GM19463 (cell line): Measurements from ENCODE around the gene SCAF8.
"Not testable (repeated sequence)": the region's sequence is repeated elsewhere in the genome, so short reads cannot be mapped to it uniquely, and the experiment has no call there.

ENCODE experiments used
- ATAC-seq: cut with Tn5 transposase; IDR thresholded peaks from one replicate; pipeline ENCODE4 v1.9.1; 2021; ENCODE audit warnings: mild to moderate bottlenecking, moderate library complexity; ENCODE audit not compliant: unreplicated experiment

Gene SCAF8, protein sequence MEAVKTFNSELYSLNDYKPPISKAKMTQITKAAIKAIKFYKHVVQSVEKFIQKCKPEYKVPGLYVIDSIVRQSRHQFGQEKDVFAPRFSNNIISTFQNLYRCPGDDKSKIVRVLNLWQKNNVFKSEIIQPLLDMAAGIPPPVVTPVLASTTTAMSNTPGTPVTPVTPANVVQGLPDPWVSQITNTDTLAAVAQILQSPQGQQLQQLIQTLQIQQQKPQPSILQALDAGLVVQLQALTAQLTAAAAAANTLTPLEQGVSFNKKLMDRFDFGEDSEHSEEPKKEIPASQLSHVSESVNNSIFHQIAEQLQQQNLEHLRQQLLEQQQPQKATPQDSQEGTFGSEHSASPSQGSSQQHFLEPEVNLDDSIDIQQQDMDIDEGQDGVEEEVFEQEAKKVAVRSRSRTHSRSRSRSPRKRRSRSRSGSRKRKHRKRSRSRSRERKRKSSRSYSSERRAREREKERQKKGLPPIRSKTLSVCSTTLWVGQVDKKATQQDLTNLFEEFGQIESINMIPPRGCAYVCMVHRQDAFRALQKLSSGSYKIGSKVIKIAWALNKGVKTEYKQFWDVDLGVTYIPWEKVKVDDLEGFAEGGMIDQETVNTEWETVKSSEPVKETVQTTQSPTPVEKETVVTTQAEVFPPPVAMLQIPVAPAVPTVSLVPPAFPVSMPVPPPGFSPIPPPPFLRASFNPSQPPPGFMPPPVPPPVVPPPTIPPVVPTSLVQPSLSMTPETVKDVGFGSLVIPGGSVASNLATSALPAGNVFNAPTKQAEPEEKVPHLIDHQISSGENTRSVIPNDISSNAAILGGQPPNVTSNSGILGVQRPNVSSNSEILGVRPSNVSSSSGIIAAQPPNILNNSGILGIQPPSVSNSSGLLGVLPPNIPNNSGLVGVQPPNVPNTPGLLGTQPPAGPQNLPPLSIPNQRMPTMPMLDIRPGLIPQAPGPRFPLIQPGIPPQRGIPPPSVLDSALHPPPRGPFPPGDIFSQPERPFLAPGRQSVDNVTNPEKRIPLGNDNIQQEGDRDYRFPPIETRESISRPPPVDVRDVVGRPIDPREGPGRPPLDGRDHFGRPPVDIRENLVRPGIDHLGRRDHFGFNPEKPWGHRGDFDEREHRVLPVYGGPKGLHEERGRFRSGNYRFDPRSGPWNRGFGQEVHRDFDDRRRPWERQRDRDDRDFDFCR (N-terminal part only)

DNA sequence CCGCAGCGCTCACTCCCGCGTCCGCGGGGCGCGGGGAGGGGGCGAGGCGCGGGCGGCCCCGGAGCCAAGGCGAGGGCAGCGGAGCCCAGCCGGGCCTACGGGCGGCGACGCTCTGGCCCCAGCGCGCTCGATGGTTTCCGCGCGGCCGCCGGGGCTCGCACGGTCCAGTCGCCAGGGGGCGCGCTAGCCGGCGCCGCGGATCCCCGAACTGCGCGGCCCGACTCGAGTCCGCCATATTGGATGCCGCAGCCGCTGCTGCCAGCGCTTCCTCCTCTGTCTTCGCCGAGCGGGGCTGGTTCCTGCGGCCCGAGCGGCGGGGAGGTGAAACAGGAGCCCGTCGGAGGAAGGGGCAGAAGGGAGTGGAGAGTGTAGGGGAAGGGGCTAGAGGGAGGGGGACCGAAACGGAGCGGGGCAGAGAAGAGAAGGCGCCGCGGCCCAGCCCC lies at the start of gene SCAF8:
Gene SCAF8 (plus strand): TSS at position 234 of the 443 bp plus-strand sequence. CDS start 485 bp downstream, outside the sequence.
- peak; percentile 73 for ATAC-seq

DNA sequence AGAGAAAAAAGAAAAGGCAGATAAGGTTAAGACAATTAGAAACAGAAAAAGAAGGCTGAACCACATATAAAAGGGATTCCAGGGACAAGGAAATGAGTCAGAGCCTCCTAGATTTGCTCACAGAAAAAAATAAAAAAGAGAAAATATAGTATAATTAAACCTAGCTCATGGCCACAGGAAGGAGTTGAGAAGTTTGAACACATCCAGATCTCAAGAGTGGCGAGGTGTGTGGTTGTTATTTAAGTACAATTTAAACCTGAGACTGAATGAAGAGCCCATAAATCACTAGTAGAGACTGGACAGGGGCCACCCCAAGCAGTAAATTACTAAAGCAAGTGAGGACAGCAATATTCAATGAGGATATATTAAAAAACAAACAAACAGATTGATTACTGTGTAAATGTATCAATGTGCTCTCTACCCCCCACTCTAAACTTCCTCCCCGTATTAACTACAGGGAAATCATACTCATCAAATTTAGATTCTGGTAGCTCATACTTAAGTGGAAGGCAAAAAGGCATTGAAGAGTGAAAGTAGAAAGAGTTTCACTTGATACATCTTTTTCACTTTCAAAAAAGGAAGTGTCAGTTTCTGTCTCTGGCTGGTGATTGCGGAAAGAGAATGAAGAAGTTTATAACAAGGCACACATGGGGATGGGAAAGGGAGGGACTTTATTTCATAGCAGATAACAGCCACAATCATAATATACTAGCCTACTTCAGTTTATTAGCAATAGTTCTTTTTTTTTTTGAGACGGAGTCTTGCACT lies 49.3 kb upstream of the SCAF8 start:
- peak; percentile 91 for ATAC-seq

DNA sequence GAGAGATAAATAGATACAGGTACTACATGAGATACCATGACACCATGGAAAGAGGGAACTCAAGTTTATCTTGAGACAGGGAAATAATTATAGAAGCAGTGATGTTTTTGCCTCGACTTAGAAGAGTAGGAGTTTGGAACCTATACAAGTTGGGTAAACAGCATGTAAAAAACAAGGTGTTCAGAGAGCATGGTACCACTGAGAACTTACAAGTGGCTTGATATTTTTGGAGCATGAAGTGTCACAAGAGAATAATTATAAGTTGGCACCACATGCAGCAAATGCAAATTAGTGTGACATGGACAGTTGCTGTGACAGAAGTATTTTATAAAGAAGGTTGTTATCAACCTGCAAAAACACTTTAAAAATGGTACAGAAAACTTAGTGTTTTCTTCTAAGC lies 47.1 kb upstream of the SCAF8 start:
- ATAC-seq: no peak

DNA sequence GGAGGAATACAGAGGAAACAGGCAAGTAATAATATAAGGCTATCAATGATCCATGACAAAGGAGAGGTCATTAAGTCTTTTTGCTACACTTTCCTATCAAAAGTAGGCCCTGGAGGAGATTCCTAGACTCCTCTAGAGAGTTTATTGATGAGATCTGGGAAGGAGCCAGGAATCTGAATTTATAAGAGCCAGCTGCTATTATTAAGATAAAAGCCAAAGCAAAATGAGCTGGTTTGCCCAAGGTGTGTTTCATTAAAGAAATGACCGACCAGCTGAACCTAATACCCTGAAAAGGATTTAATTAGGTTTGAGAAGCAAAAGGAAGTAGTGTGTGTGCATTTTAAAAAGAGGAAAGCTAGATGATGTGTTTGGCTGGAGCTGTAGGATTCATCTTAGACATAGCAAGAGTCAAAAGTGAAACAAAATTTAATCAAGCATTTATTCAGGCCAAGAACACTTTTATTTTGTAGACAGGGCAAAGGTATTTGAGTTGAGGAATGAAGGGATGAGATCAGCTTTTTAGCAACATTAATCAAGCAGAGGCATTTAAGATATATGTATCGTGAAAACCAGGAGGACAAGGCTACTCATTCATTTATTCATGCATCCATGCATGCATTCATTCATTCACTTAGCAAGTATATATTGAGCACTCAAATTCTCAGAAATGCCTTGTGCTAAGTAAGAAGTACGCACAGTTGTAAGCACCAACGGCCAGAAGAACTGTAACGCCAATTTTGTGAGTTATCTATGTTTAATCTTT lies 43.5 kb upstream of the SCAF8 start:
- no peak for ATAC-seq

DNA sequence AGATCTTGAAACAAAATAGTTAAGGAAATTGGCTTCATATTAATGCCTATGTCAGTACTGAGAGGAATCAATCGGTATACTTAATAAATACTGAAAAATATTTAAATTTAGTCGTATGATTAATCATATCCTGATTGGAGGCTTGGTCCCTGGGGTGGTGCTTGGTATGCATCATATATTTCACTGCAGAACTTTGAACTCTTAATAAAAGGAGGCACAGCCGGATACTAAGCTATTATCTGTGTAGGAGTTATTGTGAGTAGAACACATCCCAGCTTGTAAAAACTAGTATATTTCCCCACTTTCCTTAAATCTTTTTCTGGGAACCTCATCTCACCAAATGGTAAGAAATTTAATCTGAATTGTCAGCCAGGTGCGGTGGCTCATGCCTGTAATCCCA lies 42.4 kb upstream of the SCAF8 start:
- no peak for ATAC-seq

DNA sequence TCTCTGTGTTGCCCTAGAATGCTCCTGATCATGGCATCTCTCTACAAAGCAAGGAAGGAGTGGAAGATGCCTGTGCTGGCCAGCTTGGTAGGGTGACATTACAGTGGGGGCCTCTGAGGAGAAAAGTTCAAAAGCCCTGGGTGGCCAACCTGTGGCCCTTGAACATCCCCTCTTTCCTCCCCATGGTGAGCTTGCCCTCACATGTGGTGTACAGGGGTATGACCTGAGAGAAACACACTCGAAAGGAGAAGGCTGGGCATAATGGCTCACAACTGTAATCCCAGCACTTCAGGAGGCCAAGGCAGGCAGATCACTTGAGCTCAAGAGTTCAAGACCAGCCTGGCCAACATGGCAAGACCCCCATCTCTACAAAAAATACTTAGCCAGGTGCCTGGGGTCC lies 36.6 kb upstream of the SCAF8 start:
- no peak for ATAC-seq

DNA sequence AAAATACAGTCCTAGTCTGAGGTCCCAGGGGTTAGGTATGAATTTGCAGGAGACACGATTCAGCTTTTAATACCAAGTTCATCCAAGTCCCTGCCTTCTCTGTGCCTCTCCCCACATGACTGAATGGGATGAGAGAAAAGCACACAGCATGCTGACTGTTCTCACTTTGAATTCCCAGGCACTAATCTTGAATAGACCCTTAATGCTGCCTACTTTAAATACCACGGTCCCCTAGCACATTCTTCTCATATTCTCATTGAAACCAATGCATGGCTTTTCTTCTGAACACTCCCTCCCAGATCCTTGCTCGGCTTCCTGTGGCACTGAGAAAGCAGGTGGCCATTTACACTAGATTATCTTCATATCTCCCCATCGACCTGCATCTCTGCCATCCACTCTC lies 30.1 kb upstream of the SCAF8 start:
- no peak for ATAC-seq

DNA sequence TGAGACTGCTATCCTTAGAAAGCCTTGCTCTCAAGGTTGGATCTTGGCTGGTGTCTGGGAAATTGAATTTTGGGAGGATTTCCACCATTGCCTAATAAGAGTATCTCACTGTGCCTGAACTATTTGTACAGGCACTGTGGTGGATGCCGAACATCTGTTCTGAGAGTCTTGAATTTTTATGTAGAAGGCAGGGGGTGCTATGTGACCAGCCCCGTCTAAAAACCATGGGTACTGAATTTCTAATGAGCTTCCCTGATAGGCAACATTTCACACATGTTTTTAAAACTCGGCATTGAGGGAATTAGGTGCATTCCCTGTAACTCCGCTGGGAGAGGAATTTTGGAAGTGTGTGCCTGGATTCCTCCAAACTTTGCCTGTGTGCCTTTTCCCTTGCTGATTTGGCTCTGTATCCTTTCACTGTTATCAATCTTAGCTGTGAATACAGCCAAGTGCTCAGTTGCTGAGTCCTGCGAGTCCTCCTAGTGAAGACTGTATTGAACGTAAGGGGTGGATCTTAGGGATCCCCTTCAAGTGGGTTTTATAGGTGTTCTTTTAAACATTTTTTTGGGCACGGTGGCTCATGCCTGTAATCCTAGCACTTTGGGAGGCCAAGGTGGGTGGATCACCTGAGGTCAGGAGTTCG lies 27.6 kb upstream of the SCAF8 start:
- no peak for ATAC-seq

DNA sequence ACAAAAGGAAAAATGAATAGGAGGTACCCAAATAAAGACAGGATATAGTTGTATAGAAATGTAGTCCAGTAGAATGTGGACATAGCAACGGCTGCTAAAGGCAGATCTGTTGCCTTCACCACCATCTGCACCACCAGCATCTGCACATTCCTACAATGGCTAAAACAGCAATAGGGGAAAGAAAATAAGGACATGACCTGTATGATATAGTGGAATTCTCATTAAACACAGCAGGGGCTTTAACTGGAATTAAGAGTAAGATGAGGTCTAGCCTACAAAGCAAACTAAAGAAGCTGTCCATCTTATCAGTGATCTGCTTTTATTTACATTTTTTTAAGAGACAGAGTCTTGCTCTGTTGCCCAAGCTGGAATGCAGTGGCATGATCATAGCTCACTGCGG lies 26.8 kb upstream of the SCAF8 start:
- no peak for ATAC-seq

DNA sequence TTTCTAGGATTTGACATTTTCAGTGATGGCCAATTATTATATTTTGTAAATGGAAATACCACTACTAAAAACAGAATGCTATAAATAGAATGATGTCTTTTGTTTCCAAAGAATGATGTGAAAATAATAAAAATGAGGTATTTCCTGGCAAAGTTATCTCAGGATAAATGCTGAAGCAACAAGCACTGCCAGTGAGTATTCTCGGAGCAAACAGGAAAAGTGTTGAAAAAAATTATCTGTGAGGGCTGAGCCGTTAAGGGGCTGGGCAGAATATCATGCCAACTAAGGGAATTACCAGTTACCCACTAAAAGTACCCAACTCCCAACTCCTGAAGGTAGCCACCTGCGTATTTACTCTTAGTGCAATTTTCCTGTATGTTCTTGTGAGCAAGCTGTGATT lies 23.6 kb upstream of the SCAF8 start:
- ATAC-seq: no peak

DNA sequence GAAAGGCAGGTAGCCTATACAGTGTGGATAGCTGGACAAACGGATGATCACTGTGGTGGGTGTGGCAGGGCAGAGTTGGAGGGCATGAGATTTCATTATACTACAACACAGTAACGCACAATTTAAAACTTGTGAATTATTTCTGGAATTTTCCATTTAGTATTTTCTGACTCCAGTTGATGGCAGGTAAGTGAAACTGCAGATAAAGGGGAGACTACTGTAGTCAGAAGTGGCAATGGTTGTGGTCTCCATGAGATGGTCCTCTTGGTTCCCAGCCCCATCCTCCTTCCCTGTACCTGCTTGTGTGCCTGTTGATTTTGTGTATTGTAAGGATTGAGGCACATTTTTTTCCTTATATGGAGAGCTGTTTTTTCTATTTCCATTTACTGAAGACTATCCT lies 22.5 kb upstream of the SCAF8 start:
- ATAC-seq: no peak

DNA sequence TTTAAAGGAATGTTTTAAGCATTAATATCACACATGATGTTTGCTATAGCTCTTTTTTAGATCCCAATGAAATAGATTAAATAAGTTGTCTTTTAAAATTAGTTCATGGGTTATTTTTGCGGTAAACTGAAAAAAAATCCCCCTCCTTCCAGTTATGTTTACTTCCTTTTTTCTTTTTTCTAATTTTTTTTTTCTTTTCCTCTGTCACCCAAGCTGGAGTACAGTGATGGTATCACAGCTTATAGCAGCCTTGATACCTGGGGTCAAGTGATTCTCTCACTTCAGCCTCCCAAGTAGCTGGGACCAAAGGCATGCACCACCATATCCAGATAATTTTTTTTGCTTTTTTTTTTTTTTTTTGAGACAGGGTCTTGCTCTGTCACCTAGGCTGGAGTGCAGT lies 17.8 kb upstream of the SCAF8 start:
- ATAC-seq: no peak

DNA sequence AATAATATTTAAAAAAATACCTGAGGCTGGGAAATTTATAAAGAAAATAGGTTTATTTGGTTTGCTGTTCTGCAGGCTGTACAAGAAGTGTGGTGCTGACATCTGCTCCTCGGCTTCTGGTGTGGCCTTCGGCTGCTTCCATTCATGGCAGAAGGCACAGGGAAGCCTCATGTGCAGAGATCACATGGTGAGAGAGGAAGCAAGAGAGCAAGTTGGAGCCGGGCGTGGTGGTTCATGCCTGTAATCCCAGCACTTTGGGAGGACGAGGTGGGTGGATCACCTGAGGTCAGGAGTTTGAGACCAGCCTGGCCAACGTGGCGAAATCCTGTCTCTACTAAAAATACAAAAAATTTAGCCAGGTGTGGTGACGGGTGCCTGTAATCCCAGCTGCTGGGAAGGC lies 16.9 kb upstream of the SCAF8 start:
- ATAC-seq: not testable (repeated sequence)

DNA sequence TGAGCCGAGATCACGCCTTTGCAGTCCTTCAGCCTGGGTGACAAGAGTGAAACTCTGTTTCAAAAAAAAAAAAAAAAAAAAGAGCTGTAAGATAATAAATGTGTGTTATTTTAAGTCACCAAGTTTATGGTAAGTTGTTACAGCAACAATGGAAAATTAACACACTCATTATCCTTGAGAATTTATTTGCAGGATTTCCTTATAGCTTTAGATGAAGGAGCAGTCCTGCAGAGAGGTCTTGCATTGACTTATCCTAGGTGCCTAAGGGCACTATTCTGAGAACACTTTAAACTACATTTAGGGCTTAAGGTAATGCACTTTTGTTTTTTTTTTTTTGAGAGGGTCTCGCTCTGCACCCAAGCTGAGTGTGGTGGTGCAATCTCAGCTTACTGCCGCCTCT lies 13.8 kb upstream of the SCAF8 start:
- ATAC-seq: no peak

DNA sequence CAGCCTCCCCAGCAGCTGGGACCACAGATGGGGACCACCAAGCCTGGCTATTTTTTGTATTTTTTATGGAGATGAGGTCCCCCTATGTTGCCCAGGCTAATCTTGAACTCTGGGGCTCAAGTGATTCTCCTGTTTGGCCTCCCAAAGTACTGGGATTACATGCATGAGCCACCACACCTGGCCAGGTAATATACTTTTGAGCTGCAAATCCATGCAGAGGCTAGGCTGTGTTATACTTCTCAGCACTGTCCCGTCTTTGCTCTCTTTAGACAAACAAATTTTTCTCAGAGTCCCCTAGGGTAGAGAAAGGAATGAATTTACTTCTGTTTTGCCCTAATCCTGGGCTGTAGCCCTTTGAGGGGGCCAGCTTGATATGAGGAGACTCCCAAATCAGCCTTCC lies 13.4 kb upstream of the SCAF8 start:
- no peak for ATAC-seq

DNA sequence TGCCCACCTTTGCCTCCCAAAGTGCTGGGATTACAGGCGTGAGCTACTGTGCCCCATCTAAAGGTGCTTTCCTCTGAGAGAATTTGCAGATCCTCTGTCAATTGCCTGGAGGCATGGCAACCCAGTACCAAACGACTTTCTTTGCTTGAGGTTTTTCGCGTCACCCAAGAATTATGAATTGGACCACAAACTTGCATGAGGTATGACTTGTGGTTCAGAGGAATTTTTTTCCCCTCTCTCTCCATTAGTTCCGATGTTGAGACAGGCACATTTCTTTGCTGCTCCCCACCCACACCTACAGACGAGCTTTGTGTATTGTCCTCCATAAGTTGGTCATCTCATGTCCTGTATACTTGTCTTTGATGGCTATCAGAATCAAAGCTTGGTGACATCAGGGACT lies 11.8 kb upstream of the SCAF8 start:
- ATAC-seq: no peak

DNA sequence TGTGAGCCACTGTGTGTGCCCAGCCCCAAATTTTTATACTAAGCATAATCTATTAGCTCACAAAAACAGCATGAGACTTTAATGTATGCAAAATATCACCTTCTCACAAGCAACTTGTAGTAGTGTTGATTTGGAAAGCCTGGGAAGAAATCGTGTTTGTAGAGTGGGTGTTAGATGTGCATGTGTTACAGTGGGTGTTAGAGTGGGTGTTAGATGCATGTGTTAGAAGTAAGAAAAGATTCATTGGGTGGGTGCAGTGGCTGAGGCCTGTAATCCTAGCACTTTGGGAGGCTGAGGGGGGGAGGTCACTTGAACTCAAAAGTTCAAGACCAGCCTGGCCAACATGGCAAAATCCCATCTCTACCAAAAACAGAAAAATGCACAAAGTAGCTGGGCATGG lies 6.3 kb upstream of the SCAF8 start:
- no peak for ATAC-seq

DNA sequence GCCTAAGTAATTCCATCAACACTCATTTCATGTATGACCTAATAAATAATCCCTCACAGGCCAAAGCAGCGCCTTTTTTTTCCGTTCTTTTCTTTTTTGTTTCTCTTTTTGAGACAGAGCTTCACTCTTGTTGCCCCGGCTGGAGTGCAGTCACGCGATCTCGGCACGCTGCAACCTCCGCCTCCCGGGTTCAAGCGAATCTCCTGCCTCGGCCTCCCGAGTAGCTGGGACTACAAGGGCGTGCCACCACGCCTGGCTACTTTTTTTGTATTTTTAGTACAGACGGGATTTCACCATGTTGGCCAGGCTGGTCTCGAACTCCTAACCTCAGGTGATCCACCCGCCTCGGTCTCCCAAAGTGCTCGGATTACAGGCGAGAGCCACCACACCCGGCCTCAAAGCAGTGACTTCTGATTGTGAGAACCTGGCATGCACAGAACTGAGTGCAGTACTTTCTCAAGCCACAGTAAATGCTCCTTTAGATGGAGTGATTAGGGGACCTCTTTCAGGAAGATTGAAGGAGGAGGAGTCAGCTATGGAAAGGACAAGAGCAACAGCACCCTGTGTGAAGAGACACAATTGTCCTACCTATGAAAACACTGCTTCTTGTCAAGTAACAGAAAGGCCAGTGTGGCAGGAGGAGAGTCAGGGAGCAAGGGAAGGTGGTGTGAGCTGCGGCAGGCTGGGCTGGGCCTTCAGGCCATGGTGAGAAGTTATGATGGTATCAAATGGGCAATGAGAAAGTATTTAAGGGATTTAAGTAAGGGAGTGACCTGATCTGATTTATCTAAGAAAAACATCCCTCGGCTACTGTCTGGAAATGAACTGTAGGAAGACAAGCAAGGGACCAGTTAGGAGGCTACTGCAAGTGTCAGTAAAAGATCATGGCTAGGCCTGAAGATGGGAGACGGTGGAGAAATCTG lies 1.7 kb upstream of the SCAF8 start:
- ATAC-seq: no peak
